HG03095 (cell line): Measurements from ENCODE around the gene SEMA6A.
A peak's percentile ranks its signal among the peaks of the same experiment; 100 is the strongest.

Experiments
- ATAC-seq: cut with Tn5 transposase; IDR thresholded peaks from one replicate; pipeline ENCODE4 v1.9.1; 2021; ENCODE audit warnings: moderate library complexity; ENCODE audit not compliant: unreplicated experiment

The SEMA6A gene

GRCh38 chr5:116574367-116575325 lies at the start of gene SEMA6A:
Gene SEMA6A, minus strand, starts transcription at chr5:116574823. Its CDS starts 69,879 bp downstream, at chr5:116504944.
- ATAC-seq, result peak; percentile 41

- ATAC-seq, result no peak
These were observed 47.9 kb upstream of the SEMA6A start for GRCh38 chr5:116622375-116623050.

- no peak for ATAC-seq
These were observed 47.0 kb upstream of the SEMA6A start for GRCh38 chr5:116621599-116621998.

GRCh38 chr5:116616876-116617275 lies 42.3 kb upstream of the SEMA6A start:
- ATAC-seq, result no peak

GRCh38 chr5:116614603-116614920 lies 39.9 kb upstream of the SEMA6A start:
- no peak for ATAC-seq

- ATAC-seq, result peak; percentile 33
These were observed 38.8 kb upstream of the SEMA6A start for GRCh38 chr5:116613445-116613844.

GRCh38 chr5:116612431-116612830 lies 37.8 kb upstream of the SEMA6A start:
- no peak for ATAC-seq

GRCh38 chr5:116605310-116606070 lies 30.9 kb upstream of the SEMA6A start:
- no peak for ATAC-seq

GRCh38 chr5:116604805-116605204 lies 30.2 kb upstream of the SEMA6A start:
- ATAC-seq, result no peak

GRCh38 chr5:116600876-116601275 lies 26.3 kb upstream of the SEMA6A start:
- ATAC-seq, result no peak

GRCh38 chr5:116598911-116599310 lies 24.3 kb upstream of the SEMA6A start:
- ATAC-seq, result no peak

- ATAC-seq, result no peak
These were observed 20.9 kb upstream of the SEMA6A start for GRCh38 chr5:116595498-116595897.

- ATAC-seq, result no peak
These were observed 18.7 kb upstream of the SEMA6A start for GRCh38 chr5:116593340-116593739.

GRCh38 chr5:116585227-116585626 lies 10.6 kb upstream of the SEMA6A start:
- no peak for ATAC-seq

GRCh38 chr5:116583862-116584222 lies 9.2 kb upstream of the SEMA6A start:
- no peak for ATAC-seq

GRCh38 chr5:116583085-116583861 lies 8.7 kb upstream of the SEMA6A start:
- no peak for ATAC-seq

GRCh38 chr5:116581910-116582309 lies 7.3 kb upstream of the SEMA6A start:
- ATAC-seq, result no peak

- ATAC-seq, result no peak
These were observed 4.5 kb upstream of the SEMA6A start for GRCh38 chr5:116579144-116579543.

- no peak for ATAC-seq
These were observed 4.1 kb upstream of the SEMA6A start for GRCh38 chr5:116578676-116579075.

GRCh38 chr5:116577064-116577788 lies 2.6 kb upstream of the SEMA6A start:
- peak; percentile 70 for ATAC-seq
